HepG2 (cell line): ENCODE measurements around the gene ZNF230. TPM values are rescaled to one million over a fixed set of nuclear protein-coding genes. Genes with fewer than 3 reads are reported as not detected.

Experiments
- AHDC1 ChIP-seq: sonication (generic); formaldehyde crosslinking; IDR thresholded peaks from 2 replicates; pipeline ENCODE4 v1.5.1; 2020; ENCODE audit warnings: mild to moderate bottlenecking, missing genetic modification reagents, borderline replicate concordance
- BRD4 ChIP-seq: sonication (generic); formaldehyde crosslinking; IDR thresholded peaks from 2 replicates; pipeline ENCODE4 v1.4.0; 2020; ENCODE audit warnings: missing genetic modification reagents
- CBFB ChIP-seq: sonication (generic); formaldehyde crosslinking; IDR thresholded peaks from 2 replicates; pipeline ENCODE4 v1.4.0; 2020; ENCODE audit warnings: missing genetic modification reagents
- CBX2 ChIP-seq, 2 experiments: fragments of 200-600 bp in 1 of 2; sonication (generic); formaldehyde crosslinking in 1 of 2; IDR thresholded peaks; 2 replicates each; pipeline versions ENCODE4 v1.7.0 to v1.8.1; 2018 to 2022; ENCODE audit warnings: low read depth in 2 of 2, low read length in 1 of 2, mild to moderate bottlenecking in 1 of 2, missing genetic modification reagents in 1 of 2
- GTF3A ChIP-seq: sonication (generic); formaldehyde crosslinking; conservative IDR thresholded peaks from 2 replicates; pipeline ENCODE4 v1.4.0; 2020; ENCODE audit warnings: mild to moderate bottlenecking, missing genetic modification reagents
- HINFP ChIP-seq: sonication (generic); formaldehyde crosslinking; IDR thresholded peaks from 2 replicates; pipeline ENCODE4 v1.4.0; 2020; ENCODE audit warnings: low read depth, mild to moderate bottlenecking, missing genetic modification reagents
- MBD4 ChIP-seq: IDR thresholded peaks from 2 replicates; pipeline ENCODE4 v1.6.1; 2012; ENCODE audit warnings: low read length, inconsistent platforms, borderline replicate concordance
- MED8 ChIP-seq: sonication (generic); formaldehyde crosslinking; IDR thresholded peaks from 2 replicates; pipeline ENCODE4 v1.8.1; 2023; ENCODE audit warnings: mild to moderate bottlenecking, missing genetic modification reagents; ENCODE audit not compliant: insufficient replicate concordance
- MXI1 ChIP-seq: IDR thresholded peaks from 3 replicates; pipeline ENCODE4 v1.6.1; 2012; ENCODE audit warnings: low read depth, low read length, inconsistent platforms, borderline replicate concordance
- NONO ChIP-seq, 2 experiments: fragments of 450-650 bp in 1 of 2; sonication (generic) in 1 of 2; formaldehyde crosslinking in 1 of 2; IDR thresholded peaks in 1 of 2; conservative IDR thresholded peaks in 1 of 2; 2 replicates each; pipeline versions ENCODE4 v1.6.1 to v1.8.0; 2017 to 2022; ENCODE audit warnings: mild to moderate bottlenecking in 1 of 2, missing genetic modification reagents in 1 of 2, moderate library complexity in 1 of 2
- NR2F6 ChIP-seq, 2 experiments: IDR thresholded peaks; 2 replicates each; pipeline ENCODE4 v1.6.1; 2016; ENCODE audit warnings: antibody characterized with exemption in 1 of 2, mild to moderate bottlenecking in 1 of 2
- SOX13 ChIP-seq, 3 experiments: fragments of 450-650 bp in 1 of 3; sonication (generic) in 1 of 3; formaldehyde crosslinking in 1 of 3; IDR thresholded peaks in 2 of 3; conservative IDR thresholded peaks in 1 of 3; 2 replicates each; pipeline versions ENCODE4 v1.5.0 to v1.6.1; 2016 to 2020; ENCODE audit warnings: antibody characterized with exemption in 1 of 3, mild to moderate bottlenecking in 1 of 3, missing compliant biosample characterization in 1 of 3, missing genetic modification reagents in 1 of 3, moderate library complexity in 1 of 3
- SP5 ChIP-seq: IDR thresholded peaks from 2 replicates; pipeline ENCODE4 v1.6.1; 2016; ENCODE audit warnings: low read depth, borderline replicate concordance
- ZNF567 ChIP-seq: sonication (generic); formaldehyde crosslinking; IDR thresholded peaks from 2 replicates; pipeline ENCODE4 v1.8.1; 2023; ENCODE audit warnings: mild to moderate bottlenecking, missing genetic modification reagents, borderline replicate concordance
- ZNF598 ChIP-seq: sonication (generic); formaldehyde crosslinking; IDR thresholded peaks from 2 replicates; pipeline ENCODE4 v1.5.1; 2020; ENCODE audit warnings: mild to moderate bottlenecking, missing genetic modification reagents, borderline replicate concordance
- polyA plus RNA-seq, 8 experiments: library from polyadenylated mRNA; depleted of rRNA in 3 of 8; stranded (reverse) in 7 of 8; unstranded in 1 of 8; fragments of >200 nt; fragmentation: Illumina TruSeq in 4 of 8; extraction: Trizol in 4 of 8; gene quantifications; 2 replicates each; pipeline versions ENCODE4 v1.2.1 to v1.2.3, GENCODE V29; 2011 to 2016; ENCODE audit warnings: low read depth in 4 of 8, missing spikeins in 1 of 8, mixed read lengths in 1 of 8; ENCODE audit not compliant: insufficient read depth in 1 of 8
- total RNA-seq, 5 experiments: library from RNA; depleted of rRNA; stranded (reverse); fragments of >200 nt; fragmentation: Illumina TruSeq; extraction: Trizol; gene quantifications; 2 replicates each; pipeline ENCODE4 v1.2.3, GENCODE V29; 2016; ENCODE audit warnings: low read depth in 1 of 5

The ZNF230 gene
- total and polyA plus RNA-seq, 2 of the 13 experiments (the other 11 are each of a cell fraction or from before 2014, with no cell fraction given), result 2.4 to 5.5 TPM

GRCh38 chr19:44002566-44003460 is at the start of gene ZNF230 (continued):
- no peak for TF ChIP-seq AHDC1 (CRISPR knock-in tag)
- 0 out of 2 replicates have a peak, but pooled peaks have one; percentile 50 for TF ChIP-seq CBFB
- peak; percentile 71; the same call in 1 of the 2 replicates for TF ChIP-seq HINFP (CRISPR knock-in tag)
- TF ChIP-seq GTF3A, result no peak
- no peak for TF ChIP-seq MED8
- no peak for TF ChIP-seq BRD4 (CRISPR knock-in tag)
- no peak for TF ChIP-seq SOX13 (IDR thresholded peaks at IDR 0.05)
- TF ChIP-seq SOX13 (CRISPR knock-in tag; conservative IDR thresholded peaks at IDR 0.05 in 1 of 2, IDR thresholded peaks at IDR 0.05 in 1 of 2), result no peak
- no peak for TF ChIP-seq SP5
- peak; percentile 63; the same call in 1 of the 3 replicates for TF ChIP-seq MXI1
- no peak for TF ChIP-seq ZNF598
- TF ChIP-seq NR2F6 (IDR thresholded peaks at IDR 0.05), result no peak; the same call in 1 of the 2 replicates
- peak; percentile 41; the same call in 1 of the 2 replicates for TF ChIP-seq NR2F6 (CRISPR knock-in tag; IDR thresholded peaks at IDR 0.05)
- no peak for TF ChIP-seq NONO (IDR thresholded peaks at IDR 0.05)
- TF ChIP-seq NONO (CRISPR knock-in tag; conservative IDR thresholded peaks at IDR 0.05), result no peak
- TF ChIP-seq ZNF567 (CRISPR knock-in tag), result 0 out of 2 replicates have a peak, but pooled peaks have one; percentile 67
- no peak for TF ChIP-seq MBD4
- no peak for TF ChIP-seq CBX2 (IDR thresholded peaks at IDR 0.05; ENCODE audit: low read depth, low read length)
- no peak for TF ChIP-seq CBX2 (CRISPR knock-in tag; IDR thresholded peaks at IDR 0.05; ENCODE audit: low read depth)
